Measurements from ENCODE around the gene ASB12.
"Not testable (repeated sequence)": the region's sequence is repeated elsewhere in the genome, so short reads cannot be mapped to it uniquely, and the experiment has no call there.

Gene ASB12

DNA sequence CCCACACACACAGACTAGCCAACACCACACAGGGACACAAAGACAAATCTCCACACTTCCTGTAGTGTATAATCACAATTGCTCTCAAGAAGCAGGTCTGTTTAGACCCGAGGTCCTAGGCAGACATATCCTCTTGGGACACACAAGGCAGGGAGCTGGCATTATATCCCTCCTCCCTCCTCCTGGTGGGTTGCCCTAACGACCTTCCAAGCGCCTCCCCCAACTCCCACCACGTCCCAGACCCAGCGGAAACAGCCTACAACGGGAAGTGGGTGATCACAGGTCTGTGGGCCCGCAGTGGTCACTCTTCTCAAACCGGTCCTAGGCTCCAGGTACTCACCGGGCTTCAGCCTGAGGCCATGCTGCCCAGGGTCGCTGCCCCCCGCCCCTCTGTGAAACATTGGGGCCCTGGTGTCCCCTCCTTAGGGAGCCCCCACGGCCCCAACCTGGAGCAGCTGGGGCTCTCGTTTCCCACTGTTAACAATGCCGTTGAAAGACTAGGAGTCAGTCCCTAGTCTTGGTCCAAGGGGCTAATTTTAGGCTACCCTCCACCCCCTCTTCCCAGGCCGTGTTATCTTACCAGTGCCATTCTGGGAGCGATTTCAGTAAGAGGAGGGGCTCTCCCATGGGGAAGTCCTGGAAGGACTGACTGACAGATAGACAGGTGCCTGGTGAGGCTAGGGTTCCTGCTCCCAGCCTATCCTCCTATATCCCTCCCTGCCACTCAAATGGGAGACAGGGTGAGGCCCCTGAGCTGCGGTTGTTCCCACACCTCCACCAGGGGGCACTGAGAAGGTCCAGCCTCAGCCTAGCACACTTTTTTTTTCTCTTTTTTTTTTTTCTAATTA, at the start of gene ASB12:
TSS of gene ASB12 (minus strand) at position 485 of the 848 bp plus-strand sequence. CDS start 4,957 bp downstream, outside the sequence.
- DNase-seq: no peak

GRCh38 chrX:64265265-64265664, 34.9 kb upstream of the ASB12 start:
- DNase-seq: no peak

DNA sequence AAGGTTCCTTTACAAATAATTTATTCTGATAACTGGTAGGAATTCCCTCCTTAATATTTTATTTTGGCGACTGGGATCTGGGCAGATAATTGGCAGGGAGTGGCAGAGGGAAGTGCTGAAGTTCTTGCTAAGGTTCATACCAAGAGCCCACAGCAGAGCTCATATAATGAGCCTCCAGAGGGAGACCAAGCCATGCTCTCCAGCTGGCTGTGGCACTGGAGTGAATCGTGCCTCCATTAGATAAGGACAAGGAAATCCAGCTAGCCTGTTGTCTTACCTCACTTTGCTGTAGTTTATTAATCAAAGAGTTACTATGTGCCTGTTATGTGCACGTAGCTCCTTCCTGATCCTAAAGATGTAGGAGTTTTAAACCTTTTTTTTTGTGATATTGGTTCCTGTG, 1.3 kb downstream of the ASB12 start:
- DNase-seq: no peak

DNA sequence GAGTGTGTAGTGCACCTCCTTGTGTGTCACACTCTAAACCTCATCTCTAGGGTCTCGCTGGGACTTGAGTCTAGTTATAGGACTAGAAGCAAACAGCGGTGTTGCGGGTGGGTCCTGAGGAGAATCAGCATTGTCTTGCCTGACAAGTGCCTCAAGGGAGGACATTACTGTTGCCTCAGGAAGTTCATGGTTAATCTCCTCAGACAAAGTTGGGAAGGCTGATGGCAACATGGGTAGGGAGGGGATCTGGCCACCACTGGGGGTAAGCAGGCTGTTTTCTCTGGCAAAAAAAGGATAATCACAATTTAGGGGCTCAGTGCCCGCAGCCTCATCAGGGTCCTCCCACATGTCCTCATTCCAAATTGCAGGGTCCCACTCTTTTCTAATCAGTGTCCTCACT, 12.4 kb downstream of the ASB12 start:
- no peak for DNase-seq

GRCh38 chrX:64213989-64214388, 16.4 kb downstream of the ASB12 start:
- not testable (repeated sequence) for DNase-seq

DNA sequence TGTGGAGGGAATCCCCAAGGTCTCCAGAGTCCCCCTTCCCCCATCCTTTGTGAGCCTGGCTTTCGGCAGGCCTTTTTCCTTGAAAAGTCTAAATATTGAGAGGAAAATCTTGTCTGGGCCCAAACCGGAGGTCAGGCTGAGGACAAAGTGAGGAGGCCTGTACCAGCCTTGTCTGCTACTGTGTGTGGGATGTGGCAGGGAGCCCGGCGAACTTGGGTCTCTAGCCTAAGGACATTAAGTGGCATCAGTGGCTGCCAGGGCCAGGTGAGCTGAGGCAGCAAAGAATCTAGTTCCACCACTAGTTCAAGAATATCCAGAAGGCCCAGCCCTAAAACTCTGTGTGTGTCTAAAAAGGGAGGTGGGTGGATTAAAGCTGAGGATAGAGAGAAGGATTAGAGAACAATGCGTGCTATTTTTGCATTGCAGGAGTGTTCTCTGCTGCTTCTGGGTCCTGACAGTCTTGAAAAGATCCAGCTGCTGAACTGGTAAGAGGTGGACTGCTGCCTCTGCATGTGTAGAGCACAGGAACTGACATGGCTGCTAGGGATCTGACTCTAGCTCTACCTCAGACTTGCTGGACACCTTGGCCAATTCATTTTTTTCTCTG, 23.7 kb downstream of the ASB12 start:
- DNase-seq: no peak

GRCh38 chrX:64205735-64206501, 24.5 kb downstream of the ASB12 start:
- peak; percentile 89 for DNase-seq

DNA sequence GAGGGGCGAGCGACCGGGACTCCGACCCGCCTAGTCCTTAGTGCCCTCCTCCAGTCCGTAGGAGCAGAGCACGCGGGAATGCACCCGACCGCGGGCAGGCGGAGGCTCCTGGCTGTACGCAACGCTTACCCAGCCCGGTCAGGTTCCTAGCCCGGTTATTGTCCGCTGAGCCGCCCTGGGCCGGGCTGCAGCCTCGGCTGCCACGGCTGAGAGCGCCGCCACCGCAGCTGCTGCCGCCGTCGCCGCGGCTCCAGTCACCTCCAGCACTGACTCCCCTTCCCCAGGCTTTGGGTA, 25.0 kb downstream of the ASB12 start, which contains the start of gene AMER1:
TSS of gene AMER1 (minus strand) at position 268 of the 294 bp plus-strand sequence. CDS start 12,422 bp downstream, outside the sequence.
- no peak for DNase-seq

- DNase-seq: peak; percentile 3
Measured at GRCh38 chrX:64204701-64205440, 25.5 kb downstream of the ASB12 start.

DNA sequence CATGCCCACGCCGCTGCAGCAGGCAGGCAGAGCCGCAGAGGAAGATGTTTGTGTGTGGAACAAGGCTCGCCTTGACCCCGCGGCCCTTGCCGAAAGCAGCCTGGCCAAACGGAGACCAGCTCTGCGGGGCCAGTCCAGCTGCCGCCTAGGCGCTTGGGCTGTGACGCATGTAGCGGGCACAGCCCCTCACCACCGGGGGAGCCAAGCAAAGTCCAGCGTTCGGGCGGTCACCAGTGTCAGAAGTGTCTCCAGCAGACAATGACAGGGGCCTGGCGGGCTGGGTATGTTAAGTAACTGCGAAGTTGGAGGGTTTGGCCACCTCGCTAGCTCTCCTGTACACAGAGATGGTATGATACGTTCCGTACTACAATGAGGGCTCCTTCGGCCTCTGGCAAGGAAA, 26.2 kb downstream of the ASB12 start:
- DNase-seq: no peak

GRCh38 chrX:64202808-64203325, 27.5 kb downstream of the ASB12 start:
- DNase-seq: no peak

GRCh38 chrX:64198036-64198435, 32.4 kb downstream of the ASB12 start:
- no peak for DNase-seq

DNA sequence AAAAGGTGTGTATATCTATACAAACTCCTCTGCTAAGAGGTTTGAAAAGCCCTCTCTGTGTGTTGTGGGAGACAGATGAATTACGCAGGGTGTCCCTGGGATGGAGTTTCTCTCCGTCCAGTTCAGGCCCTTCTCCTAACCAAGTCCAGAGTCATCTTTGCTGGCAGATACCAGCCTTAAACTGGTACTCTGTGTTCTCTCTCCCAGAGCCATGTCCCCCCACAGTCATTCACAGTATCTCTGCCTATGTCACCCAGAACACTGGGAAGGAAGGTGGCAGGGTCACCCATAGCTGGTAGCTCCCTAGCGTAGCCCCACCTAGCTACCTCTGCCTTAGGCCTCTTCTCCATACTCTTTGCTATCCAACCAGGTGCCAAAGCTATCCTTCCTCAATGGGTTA, 33.8 kb downstream of the ASB12 start:
- DNase-seq: no peak

- DNase-seq: no peak
Measured at GRCh38 chrX:64195862-64196261, 34.5 kb downstream of the ASB12 start.

GRCh38 chrX:64192673-64193072, 37.7 kb downstream of the ASB12 start:
- no peak for DNase-seq

DNA sequence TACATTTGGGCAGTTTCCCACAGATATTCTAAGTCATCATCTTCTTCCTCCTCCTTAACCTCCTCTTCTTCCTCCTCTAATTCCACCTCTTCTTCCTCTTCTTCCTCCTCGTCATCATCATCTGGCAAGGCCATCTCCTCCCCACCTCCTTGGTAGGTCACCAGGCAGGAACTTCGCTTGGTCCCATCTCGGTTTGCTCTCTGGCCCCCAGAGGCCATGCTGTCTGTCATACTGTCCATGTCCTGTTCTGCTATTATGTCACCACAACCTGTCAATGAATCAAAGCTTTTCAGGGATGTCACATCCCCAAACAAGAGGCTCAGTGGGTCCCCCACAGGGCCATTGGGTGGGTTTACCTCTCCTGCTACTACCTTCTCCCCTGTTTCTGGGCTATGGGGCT, 38.4 kb downstream of the ASB12 start:
- no peak for DNase-seq

GRCh38 chrX:64191281-64192010, 39.0 kb downstream of the ASB12 start:
- no peak for DNase-seq

DNA sequence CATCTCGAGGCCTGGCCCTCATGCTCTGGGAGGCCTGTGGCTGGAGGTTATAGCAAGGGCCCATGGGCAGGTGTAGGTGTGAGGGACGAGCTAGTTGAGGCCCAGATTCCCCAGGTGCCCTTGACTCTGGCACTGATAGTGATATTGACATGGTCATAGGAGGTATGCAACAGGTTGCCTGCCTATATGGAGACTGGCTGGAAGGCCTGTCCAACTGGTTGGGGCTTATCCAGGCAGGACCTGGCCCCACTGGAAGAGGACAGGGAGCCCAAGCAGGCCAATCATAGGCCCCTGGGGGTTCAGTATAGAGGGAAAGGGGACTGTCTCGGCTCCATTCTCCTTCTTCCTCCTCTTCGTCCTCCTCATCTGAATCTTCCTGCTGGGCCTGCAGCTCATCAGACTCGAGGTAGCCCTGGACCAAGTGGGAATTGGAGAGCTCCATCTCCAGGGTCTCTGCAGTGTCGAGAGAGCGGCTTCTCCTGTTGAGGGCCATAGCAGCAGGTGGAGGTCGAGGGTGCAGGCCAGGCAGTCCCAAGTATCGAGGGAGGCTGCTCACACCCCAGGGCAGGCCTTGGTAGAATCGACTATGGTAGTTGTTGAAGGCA, 40.2 kb downstream of the ASB12 start:
- no peak for DNase-seq

DNA sequence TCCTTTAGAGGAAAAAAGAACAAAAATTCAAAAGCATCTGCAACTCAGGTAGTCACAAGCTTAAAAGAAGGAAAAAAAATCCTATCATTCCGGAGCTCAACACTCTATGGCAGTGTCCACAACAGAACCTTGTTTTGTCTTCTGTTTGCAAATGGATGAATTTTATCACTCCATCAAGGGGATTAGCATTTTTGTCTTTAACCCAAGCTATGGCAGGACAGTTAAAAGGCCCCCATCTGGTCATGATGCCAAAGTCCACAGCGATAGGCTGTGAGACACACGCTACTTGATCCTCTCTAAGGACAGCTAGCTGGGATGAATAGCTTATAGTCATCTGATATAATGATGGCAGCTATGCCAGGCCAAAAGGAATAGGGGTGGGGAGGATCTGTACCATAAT, 41.5 kb downstream of the ASB12 start:
- DNase-seq: no peak

GRCh38 chrX:64187762-64188150, 42.7 kb downstream of the ASB12 start:
- DNase-seq: no peak

GRCh38 chrX:64186974-64187761, 43.2 kb downstream of the ASB12 start:
- DNase-seq: no peak
